ENCODE data around the gene DSCAM.

The DSCAM gene

GRCh38 chr21:40155563-40155962 lies 691.4 kb downstream of the DSCAM start:
- Histone ChIP-seq H3K4me3 (ENCODE audit: low read length) (no peak overlapping the region), H3K27ac (ENCODE audit: low read depth, low read length) (no peak overlapping the region), H3K27me3 (ENCODE audit: insufficient read depth, low read length) (no peaks in the 10 kb centered on the region), H3K9ac (ENCODE audit: low read depth, low read length) (no peak overlapping the region), H3K36me3 (ENCODE audit: insufficient read depth, low read length) (no peaks in the 10 kb centered on the region), H3K9me3 (ENCODE audit: insufficient read depth, low read depth, low read length) (no peaks in the 10 kb centered on the region), H3K4me1 (ENCODE audit: insufficient read depth, low read length) (no peaks in the 10 kb centered on the region)
- 79% methylated on average over 5 of the region's 7 CpGs for WGBS

- Histone ChIP-seq H3K9me3 (ENCODE audit: insufficient read depth, low read depth, low read length) (no peaks in the 10 kb centered on the region), H3K4me3 (ENCODE audit: low read length) (no peak overlapping the region), H3K27me3 (ENCODE audit: insufficient read depth, low read length) (no peaks in the 10 kb centered on the region), H3K4me1 (ENCODE audit: insufficient read depth, low read length) (no peaks in the 10 kb centered on the region), H3K27ac (ENCODE audit: low read depth, low read length) (no peak overlapping the region), H3K36me3 (ENCODE audit: insufficient read depth, low read length) (no peaks in the 10 kb centered on the region), H3K9ac (ENCODE audit: low read depth, low read length) (no peak overlapping the region)
- WGBS: 98% methylated on average over 4 of the region's 4 CpGs
These were observed 693.6 kb downstream of the DSCAM start for GRCh38 chr21:40153351-40153750.

- Histone ChIP-seq H3K9ac (ENCODE audit: low read depth, low read length) (no peak overlapping the region), H3K9me3 (ENCODE audit: insufficient read depth, low read depth, low read length) (no peaks in the 10 kb centered on the region)
- 95% methylated on average over 5 of the region's 5 CpGs for WGBS
These were observed 694.5 kb downstream of the DSCAM start for GRCh38 chr21:40152476-40152875.

GRCh38 chr21:40151611-40152010 lies 695.3 kb downstream of the DSCAM start:
- no peaks in the 10 kb centered on the region for H3K9me3 ChIP-seq (ENCODE audit: insufficient read depth, low read depth, low read length)
- no peak overlapping the region for H3K9ac ChIP-seq (ENCODE audit: low read depth, low read length)
- no peak overlapping the region for H3K4me3 ChIP-seq (ENCODE audit: low read length)
- no peaks in the 10 kb centered on the region for H3K36me3 ChIP-seq (ENCODE audit: insufficient read depth, low read length)
- H3K27me3 ChIP-seq (ENCODE audit: insufficient read depth, low read length): no peaks in the 10 kb centered on the region
- WGBS: 93% methylated on average over 3 of the region's 3 CpGs
- no peak overlapping the region for H3K27ac ChIP-seq (ENCODE audit: low read depth, low read length)
- H3K4me1 ChIP-seq (ENCODE audit: insufficient read depth, low read length): no peaks in the 10 kb centered on the region

More at GRCh38 chr21:40152476-40152875, 694.5 kb downstream of the DSCAM start:
- Histone ChIP-seq H3K27ac (ENCODE audit: low read depth, low read length) (no peak overlapping the region), H3K4me3 (ENCODE audit: low read length) (no peak overlapping the region), H3K27me3 (ENCODE audit: insufficient read depth, low read length) (no peaks in the 10 kb centered on the region), H3K36me3 (ENCODE audit: insufficient read depth, low read length) (no peaks in the 10 kb centered on the region), H3K4me1 (ENCODE audit: insufficient read depth, low read length) (no peaks in the 10 kb centered on the region)

- WGBS: 95% methylated on average over 10 of the region's 10 CpGs
- H3K36me3 ChIP-seq (ENCODE audit: insufficient read depth, low read length): no peaks in the 10 kb centered on the region
- no peaks in the 10 kb centered on the region for H3K9me3 ChIP-seq (ENCODE audit: insufficient read depth, low read depth, low read length)
- H3K9ac ChIP-seq (ENCODE audit: low read depth, low read length): no peak overlapping the region
- no peak overlapping the region for H3K4me3 ChIP-seq (ENCODE audit: low read length)
- H3K27ac ChIP-seq (ENCODE audit: low read depth, low read length): no peak overlapping the region
- no peaks in the 10 kb centered on the region for H3K27me3 ChIP-seq (ENCODE audit: insufficient read depth, low read length)
- no peaks in the 10 kb centered on the region for H3K4me1 ChIP-seq (ENCODE audit: insufficient read depth, low read length)
These were observed 700.6 kb downstream of the DSCAM start for GRCh38 chr21:40146216-40146837.

GRCh38 chr21:40143822-40144525 lies 703.0 kb downstream of the DSCAM start:
- Histone ChIP-seq H3K4me3 (ENCODE audit: low read length) (no peak overlapping the region), H3K27ac (ENCODE audit: low read depth, low read length) (no peak overlapping the region), H3K27me3 (ENCODE audit: insufficient read depth, low read length) (no peaks in the 10 kb centered on the region), H3K4me1 (ENCODE audit: insufficient read depth, low read length) (no peaks in the 10 kb centered on the region), H3K36me3 (ENCODE audit: insufficient read depth, low read length) (no peaks in the 10 kb centered on the region), H3K9me3 (ENCODE audit: insufficient read depth, low read depth, low read length) (no peaks in the 10 kb centered on the region), H3K9ac (ENCODE audit: low read depth, low read length) (no peak overlapping the region)
- WGBS: 56% methylated on average over 20 of the region's 20 CpGs

- Histone ChIP-seq H3K9me3 (ENCODE audit: insufficient read depth, low read depth, low read length) (no peaks in the 10 kb centered on the region), H3K36me3 (ENCODE audit: insufficient read depth, low read length) (no peaks in the 10 kb centered on the region), H3K27me3 (ENCODE audit: insufficient read depth, low read length) (no peaks in the 10 kb centered on the region), H3K27ac (ENCODE audit: low read depth, low read length) (no peak overlapping the region), H3K4me3 (ENCODE audit: low read length) (no peak overlapping the region), H3K9ac (ENCODE audit: low read depth, low read length) (no peak overlapping the region), H3K4me1 (ENCODE audit: insufficient read depth, low read length) (no peaks in the 10 kb centered on the region)
- WGBS: 82% methylated on average over 7 of the region's 8 CpGs
These were observed 705.3 kb downstream of the DSCAM start for GRCh38 chr21:40141621-40142020.

GRCh38 chr21:40140675-40141074 lies 706.3 kb downstream of the DSCAM start:
- 95% methylated on average over 3 of the region's 3 CpGs for WGBS

GRCh38 chr21:40139636-40140035 lies 707.3 kb downstream of the DSCAM start:
- Histone ChIP-seq H3K27me3 (ENCODE audit: insufficient read depth, low read length) (no peaks in the 10 kb centered on the region), H3K4me3 (ENCODE audit: low read length) (no peak overlapping the region), H3K36me3 (ENCODE audit: insufficient read depth, low read length) (no peaks in the 10 kb centered on the region), H3K4me1 (ENCODE audit: insufficient read depth, low read length) (no peaks in the 10 kb centered on the region), H3K9me3 (ENCODE audit: insufficient read depth, low read depth, low read length) (no peaks in the 10 kb centered on the region), H3K27ac (ENCODE audit: low read depth, low read length) (no peak overlapping the region), H3K9ac (ENCODE audit: low read depth, low read length) (no peak overlapping the region)
- 94% methylated on average over 5 of the region's 5 CpGs for WGBS

More at GRCh38 chr21:40140675-40141074, 706.3 kb downstream of the DSCAM start:
- no peaks in the 10 kb centered on the region for H3K9me3 ChIP-seq (ENCODE audit: insufficient read depth, low read depth, low read length)
- H3K27me3 ChIP-seq (ENCODE audit: insufficient read depth, low read length): no peaks in the 10 kb centered on the region
- H3K4me1 ChIP-seq (ENCODE audit: insufficient read depth, low read length): no peaks in the 10 kb centered on the region
- no peaks in the 10 kb centered on the region for H3K36me3 ChIP-seq (ENCODE audit: insufficient read depth, low read length)
- no peak overlapping the region for H3K4me3 ChIP-seq (ENCODE audit: low read length)
- H3K27ac ChIP-seq (ENCODE audit: low read depth, low read length): no peak overlapping the region
- no peak overlapping the region for H3K9ac ChIP-seq (ENCODE audit: low read depth, low read length)

- no peaks in the 10 kb centered on the region for H3K36me3 ChIP-seq (ENCODE audit: insufficient read depth, low read length)
- WGBS: 94% methylated on average over 5 of the region's 7 CpGs
- no peak overlapping the region for H3K27ac ChIP-seq (ENCODE audit: low read depth, low read length)
- H3K9me3 ChIP-seq (ENCODE audit: insufficient read depth, low read depth, low read length): no peaks in the 10 kb centered on the region
- no peaks in the 10 kb centered on the region for H3K27me3 ChIP-seq (ENCODE audit: insufficient read depth, low read length)
- H3K4me1 ChIP-seq (ENCODE audit: insufficient read depth, low read length): no peaks in the 10 kb centered on the region
- H3K9ac ChIP-seq (ENCODE audit: low read depth, low read length): no peak overlapping the region
- no peak overlapping the region for H3K4me3 ChIP-seq (ENCODE audit: low read length)
These were observed 710.4 kb downstream of the DSCAM start for GRCh38 chr21:40136571-40136970.

- Histone ChIP-seq H3K9me3 (ENCODE audit: insufficient read depth, low read depth, low read length) (no peaks in the 10 kb centered on the region), H3K36me3 (ENCODE audit: insufficient read depth, low read length) (no peaks in the 10 kb centered on the region), H3K27ac (ENCODE audit: low read depth, low read length) (no peak overlapping the region), H3K27me3 (ENCODE audit: insufficient read depth, low read length) (no peaks in the 10 kb centered on the region), H3K4me3 (ENCODE audit: low read length) (no peak overlapping the region), H3K4me1 (ENCODE audit: insufficient read depth, low read length) (no peaks in the 10 kb centered on the region), H3K9ac (ENCODE audit: low read depth, low read length) (no peak overlapping the region)
- WGBS: 94% methylated on average over 9 of the region's 9 CpGs
These were observed 712.0 kb downstream of the DSCAM start for GRCh38 chr21:40134731-40135492.

All from HUES64 (cell line).